Measurements from ENCODE around the gene EARS2.
A peak's percentile ranks its signal among the peaks of the same experiment; 100 is the strongest.
"Not testable (repeated sequence)": the region's sequence is repeated elsewhere in the genome, so short reads cannot be mapped to it uniquely, and the experiment has no call there.

EARS2 gene

GRCh38 chr16:23556881-23557778 lies at the start of gene EARS2, which contains the start of gene UBFD1:
Gene EARS2, minus strand, starts transcription at chr16:23557350. Its CDS starts 7 bp downstream, at chr16:23557343.
Gene UBFD1, plus strand, starts transcription at chr16:23557727. Its CDS starts 16 bp downstream, at chr16:23557743.
- DNase-seq (ENCODE audit: low read depth), result peak; percentile 98

GRCh38 chr16:23597003-23597756 lies 40.0 kb upstream of the EARS2 start:
- DNase-seq (ENCODE audit: low read depth), result no peak

- peak; percentile 87 for DNase-seq (ENCODE audit: low read depth)
These were observed 39.0 kb upstream of the EARS2 start, which contains the start of gene NDUFAB1 for GRCh38 chr16:23595951-23596720. Gene NDUFAB1, minus strand, starts transcription at chr16:23596316. Its CDS starts 26 bp downstream, at chr16:23596290.

- DNase-seq (ENCODE audit: low read depth), result no peak
These were observed 38.2 kb upstream of the EARS2 start for GRCh38 chr16:23595246-23595950.

GRCh38 chr16:23594186-23594585 lies 37.0 kb upstream of the EARS2 start:
- no peak for DNase-seq (ENCODE audit: low read depth)

- no peak for DNase-seq (ENCODE audit: low read depth)
These were observed 33.0 kb upstream of the EARS2 start for GRCh38 chr16:23590181-23590580.

- DNase-seq (ENCODE audit: low read depth), result peak; percentile 61
These were observed 30.6 kb upstream of the EARS2 start for GRCh38 chr16:23587726-23588125.

GRCh38 chr16:23584186-23585076 lies 27.3 kb upstream of the EARS2 start:
- DNase-seq (ENCODE audit: low read depth), result no peak

GRCh38 chr16:23583271-23583670 lies 26.1 kb upstream of the EARS2 start:
- not testable (repeated sequence) for DNase-seq (ENCODE audit: low read depth)

GRCh38 chr16:23581764-23582163 lies 24.6 kb upstream of the EARS2 start:
- DNase-seq (ENCODE audit: low read depth), result no peak

GRCh38 chr16:23580391-23580790 lies 23.2 kb upstream of the EARS2 start:
- no peak for DNase-seq (ENCODE audit: low read depth)

- no peak for DNase-seq (ENCODE audit: low read depth)
These were observed 22.2 kb upstream of the EARS2 start for GRCh38 chr16:23579371-23579770.

GRCh38 chr16:23578101-23578830 lies 21.1 kb upstream of the EARS2 start:
- peak; percentile 41 for DNase-seq (ENCODE audit: low read depth)

GRCh38 chr16:23577493-23577892 lies 20.3 kb upstream of the EARS2 start:
- DNase-seq (ENCODE audit: low read depth), result no peak

- no peak for DNase-seq (ENCODE audit: low read depth)
These were observed 18.7 kb upstream of the EARS2 start for GRCh38 chr16:23575834-23576233.

- no peak for DNase-seq (ENCODE audit: low read depth)
These were observed 16.7 kb upstream of the EARS2 start for GRCh38 chr16:23573817-23574216.

GRCh38 chr16:23572394-23572793 lies 15.2 kb upstream of the EARS2 start:
- DNase-seq (ENCODE audit: low read depth), result no peak

GRCh38 chr16:23571895-23572294 lies 14.7 kb upstream of the EARS2 start:
- DNase-seq (ENCODE audit: low read depth), result no peak

- no peak for DNase-seq (ENCODE audit: low read depth)
These were observed 14.0 kb upstream of the EARS2 start for GRCh38 chr16:23570992-23571632.

Data from fibroblast of gingiva (primary cell).